Erythroblast (primary cell): ENCODE data around the gene LRRC9.

ENCODE experiments used
- DNase-seq, 2 experiments: peaks; one replicate each; lab custom pipeline; 2025; lab: John Stamatoyannopoulos, UW
- GATA1 ChIP-seq: IDR thresholded peaks from 2 replicates; pipeline ENCODE4 v1.6.1; 2011; ENCODE audit warnings: low read depth, mild to moderate bottlenecking, control low read depth, low read length, moderate library complexity
- POLR2A ChIP-seq: IDR thresholded peaks from 2 replicates; pipeline ENCODE4 v1.6.1; 2011; ENCODE audit warnings: mild to moderate bottlenecking, low read length

Gene LRRC9

GRCh38 chr14:60067882-60068281, 147.9 kb downstream of the LRRC9 start:
- DNase-seq: no peak
- TF ChIP-seq GATA1 (no peak), POLR2A (no peak)

- TF ChIP-seq POLR2A: no peak
- no peak for DNase-seq
Observed at GRCh38 chr14:60079723-60080122, 159.8 kb downstream of the LRRC9 start.

- no peak for DNase-seq
- no peak for TF ChIP-seq POLR2A
- TF ChIP-seq GATA1: no peak
Observed at GRCh38 chr14:60085085-60085484, 165.1 kb downstream of the LRRC9 start.

- no peak for DNase-seq
- TF ChIP-seq POLR2A: no peak
- no peak for TF ChIP-seq GATA1
Observed at GRCh38 chr14:60085693-60086092, 165.7 kb downstream of the LRRC9 start.

GRCh38 chr14:60087668-60088067, 167.7 kb downstream of the LRRC9 start:
- TF ChIP-seq POLR2A: no peak
- TF ChIP-seq GATA1: no peak
- peak in 1 of 2 experiments; percentile 34 for DNase-seq

GRCh38 chr14:60089221-60089620, 169.3 kb downstream of the LRRC9 start:
- TF ChIP-seq POLR2A: no peak
- TF ChIP-seq GATA1: no peak
- DNase-seq: no peak

GRCh38 chr14:60090864-60091519, 171.0 kb downstream of the LRRC9 start:
- DNase-seq: peak; percentile 71 to 72
- TF ChIP-seq POLR2A (no peak), GATA1 (no peak)

GRCh38 chr14:60091550-60092525, 171.9 kb downstream of the LRRC9 start, which contains the start of gene PCNX4:
Gene PCNX4, plus strand, starts transcription at chr14:60091923. Its CDS starts 15,716 bp downstream, at chr14:60107639.
- peak; percentile 99 for TF ChIP-seq POLR2A
- TF ChIP-seq GATA1: no peak
- peak; percentile 99 for DNase-seq

GRCh38 chr14:60092526-60092920, 172.6 kb downstream of the LRRC9 start:
- DNase-seq: peak; percentile 69 to 77
- TF ChIP-seq GATA1: no peak
- TF ChIP-seq POLR2A: no peak

- peak; percentile 28 to 56 for DNase-seq
- no peak for TF ChIP-seq POLR2A
- TF ChIP-seq GATA1: no peak
Observed at GRCh38 chr14:60093080-60093479, 173.1 kb downstream of the LRRC9 start.

GRCh38 chr14:60093606-60094005, 173.7 kb downstream of the LRRC9 start:
- DNase-seq: peak in 1 of 2 experiments; percentile 24
- TF ChIP-seq GATA1: no peak
- TF ChIP-seq POLR2A: no peak

GRCh38 chr14:60094306-60094897, 174.5 kb downstream of the LRRC9 start:
- peak; percentile 46 to 81 for DNase-seq
- TF ChIP-seq POLR2A (peak; percentile 83), GATA1 (no peak)

- TF ChIP-seq GATA1: no peak
- no peak for TF ChIP-seq POLR2A
- no peak for DNase-seq
Observed at GRCh38 chr14:60095231-60095630, 175.3 kb downstream of the LRRC9 start.
